GM19397 (cell line): ENCODE results near the gene KCNMB1.

Experiments used
- ATAC-seq: cut with Tn5 transposase; IDR thresholded peaks from one replicate; pipeline ENCODE4 v1.9.1; 2021; ENCODE audit warnings: mild to moderate bottlenecking, moderate library complexity; ENCODE audit not compliant: unreplicated experiment

The KCNMB1 gene, protein sequence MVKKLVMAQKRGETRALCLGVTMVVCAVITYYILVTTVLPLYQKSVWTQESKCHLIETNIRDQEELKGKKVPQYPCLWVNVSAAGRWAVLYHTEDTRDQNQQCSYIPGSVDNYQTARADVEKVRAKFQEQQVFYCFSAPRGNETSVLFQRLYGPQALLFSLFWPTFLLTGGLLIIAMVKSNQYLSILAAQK

DNA sequence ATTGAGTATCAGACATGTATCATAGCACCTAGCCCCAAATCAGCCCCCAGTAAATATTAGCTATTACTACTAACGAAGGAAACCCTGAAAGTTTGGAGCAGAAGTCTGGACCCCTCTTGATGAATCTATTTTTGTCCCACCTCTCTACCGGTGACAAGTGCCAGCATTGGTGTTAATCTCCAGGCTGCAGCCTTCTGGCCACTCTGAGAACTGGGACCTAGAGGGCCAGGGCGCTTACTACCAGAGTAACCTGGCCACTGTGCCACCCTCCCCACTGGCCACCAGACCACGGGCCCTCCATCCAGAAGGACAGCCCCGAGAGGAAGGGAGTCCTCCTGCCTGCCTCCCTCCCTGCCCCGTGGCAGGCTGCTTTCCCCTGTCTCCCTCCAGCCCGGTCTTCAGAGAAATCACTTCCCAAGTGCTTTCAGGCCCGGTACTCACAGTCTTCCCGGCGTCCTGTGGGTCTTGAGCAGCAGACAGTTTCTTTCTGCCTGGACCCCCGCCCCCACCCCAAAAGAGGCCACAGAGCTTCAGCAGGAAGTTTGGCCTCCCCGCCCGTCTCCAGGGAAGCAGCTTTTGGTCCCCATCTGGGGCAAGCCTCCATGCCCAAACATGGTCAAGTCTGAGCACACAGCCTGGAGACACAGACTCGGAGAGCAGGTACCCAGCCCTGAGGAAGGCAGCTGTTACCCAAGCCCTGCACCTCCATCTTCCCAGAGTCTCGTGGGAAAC, at the start of gene KCNMB1:
TSS of gene KCNMB1 (minus strand) at position 550 of the 732 bp plus-strand sequence. CDS start 3,920 bp downstream, outside the sequence.
- no peak for ATAC-seq

- ATAC-seq: no peak
These were observed 49.4 kb upstream of the KCNMB1 start for GRCh38 chr5:170438581-170438980.

DNA sequence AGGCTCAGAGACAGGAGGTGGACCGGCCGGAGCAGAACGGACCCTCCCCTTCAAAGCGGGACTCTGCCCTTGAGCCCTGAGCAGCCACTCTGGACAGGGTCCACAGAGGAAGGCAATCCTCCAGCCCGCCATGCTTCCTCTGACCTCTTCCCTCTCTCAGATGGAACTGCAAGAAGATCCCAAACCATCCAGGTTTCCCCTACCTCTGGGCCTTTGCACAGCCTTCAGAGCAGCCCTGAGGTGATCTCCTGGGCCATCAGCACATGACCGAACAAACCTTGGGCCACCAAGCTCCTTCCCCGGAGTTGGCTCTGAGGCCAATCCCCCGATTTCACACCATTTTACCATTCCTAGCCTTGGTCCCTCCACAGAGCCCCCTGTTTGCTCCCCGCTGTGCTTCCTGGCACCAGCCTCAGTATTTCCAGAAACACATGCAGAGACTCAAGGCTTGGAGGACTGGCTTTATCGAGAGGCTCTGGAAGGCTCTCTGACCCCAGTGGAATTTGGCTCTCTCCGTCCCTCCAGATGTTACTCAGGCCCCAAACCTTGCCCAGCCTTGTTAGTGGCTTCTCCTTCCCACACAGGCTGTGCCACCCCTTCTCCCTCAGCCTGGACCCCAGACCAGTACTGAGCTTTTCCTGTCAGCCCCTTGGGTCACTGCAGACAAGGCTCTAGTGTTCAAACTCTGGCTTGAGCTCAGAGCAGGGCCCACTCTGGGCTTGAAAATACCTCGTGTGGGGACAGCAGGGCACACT, 48.6 kb upstream of the KCNMB1 start:
- ATAC-seq: no peak

- no peak for ATAC-seq
These were observed 47.2 kb upstream of the KCNMB1 start for GRCh38 chr5:170436335-170436734.

- peak; percentile 78 for ATAC-seq
These were observed 45.9 kb upstream of the KCNMB1 start for GRCh38 chr5:170434966-170435605.

- ATAC-seq: no peak
These were observed 43.5 kb upstream of the KCNMB1 start for GRCh38 chr5:170432669-170433068.

DNA sequence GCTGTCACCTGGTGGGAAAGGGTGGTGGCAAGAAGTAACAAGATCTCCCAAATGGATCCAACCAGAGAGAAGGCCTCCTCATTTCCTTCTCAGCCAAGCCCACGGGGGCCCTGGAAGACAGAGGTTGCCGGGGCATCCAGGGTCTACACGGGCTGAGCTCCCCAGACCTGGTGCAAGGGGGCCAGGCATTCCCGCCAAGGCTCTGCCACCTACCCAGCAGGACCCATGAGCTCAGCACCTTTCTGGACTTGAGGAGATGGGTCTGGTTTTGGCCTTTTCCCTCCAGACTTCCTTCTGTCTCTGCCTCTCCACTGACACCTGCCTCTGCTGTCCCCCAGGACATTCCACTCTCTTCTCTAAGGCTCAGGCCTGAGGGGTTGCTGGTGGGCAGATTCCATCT, 42.4 kb upstream of the KCNMB1 start:
- no peak for ATAC-seq

DNA sequence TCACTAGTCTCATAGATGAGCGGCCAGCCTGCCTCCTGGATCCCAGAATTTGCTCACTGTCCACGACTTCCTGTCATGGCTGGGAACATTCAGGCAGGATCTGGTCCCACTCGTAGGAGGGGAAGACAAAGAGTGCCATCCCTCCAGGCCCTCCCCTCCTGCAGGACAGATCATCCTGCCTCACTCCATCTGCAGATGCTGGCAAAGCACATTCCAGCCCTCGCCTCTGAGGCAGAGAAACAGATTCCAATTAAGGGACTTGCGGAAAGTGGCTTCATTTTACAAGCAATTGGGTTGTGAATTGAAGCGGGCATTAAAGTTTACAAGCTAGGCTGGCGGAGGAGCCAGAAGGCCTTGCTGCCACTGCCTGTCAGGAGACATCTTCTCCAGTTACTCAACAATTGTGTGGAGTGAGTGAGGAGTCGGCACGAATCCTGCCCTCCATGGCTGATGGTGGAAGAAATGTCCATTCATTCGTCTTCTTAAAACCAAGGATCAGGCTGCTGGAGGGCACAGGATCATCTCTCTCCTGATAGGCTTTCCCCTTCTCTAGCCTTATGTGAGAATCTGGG, 41.8 kb upstream of the KCNMB1 start:
- no peak for ATAC-seq

DNA sequence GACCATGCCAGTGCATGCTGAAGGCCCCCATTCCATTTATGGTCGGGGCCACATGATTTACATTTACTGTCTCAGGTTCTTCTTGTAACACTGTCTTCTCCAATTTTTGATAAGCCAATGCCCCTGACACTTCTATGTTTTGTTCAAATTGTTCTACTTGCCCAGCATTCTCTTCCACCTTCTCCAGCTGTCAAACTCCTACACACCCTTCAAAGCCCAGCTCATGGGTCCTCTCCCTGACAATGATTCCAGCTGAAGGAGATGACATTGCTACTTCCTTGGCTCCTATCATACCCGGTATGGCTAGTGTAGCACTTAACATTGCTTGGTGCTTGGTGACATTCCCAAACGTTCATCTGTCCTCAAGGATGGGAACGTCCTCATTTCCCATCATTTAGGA, 41.1 kb upstream of the KCNMB1 start:
- no peak for ATAC-seq

DNA sequence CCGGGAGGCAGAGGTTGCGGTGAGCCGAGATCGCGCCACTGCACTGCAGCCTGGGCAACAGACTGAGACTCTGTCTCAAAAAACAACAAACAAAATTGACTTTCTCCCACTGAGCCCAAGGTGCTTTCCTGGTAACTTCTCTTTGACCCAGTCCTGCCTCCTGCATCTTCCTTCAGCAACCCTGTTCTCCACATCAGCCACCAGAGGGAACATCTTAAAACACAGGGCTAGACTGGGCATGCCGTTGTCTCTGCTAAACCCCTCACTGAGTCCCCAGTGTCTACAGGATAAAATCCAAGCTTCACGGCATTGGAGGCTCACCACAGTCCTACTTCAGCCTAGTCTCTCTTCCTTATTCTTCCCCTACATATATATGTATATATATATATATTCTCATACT, 39.8 kb upstream of the KCNMB1 start:
- no peak for ATAC-seq

DNA sequence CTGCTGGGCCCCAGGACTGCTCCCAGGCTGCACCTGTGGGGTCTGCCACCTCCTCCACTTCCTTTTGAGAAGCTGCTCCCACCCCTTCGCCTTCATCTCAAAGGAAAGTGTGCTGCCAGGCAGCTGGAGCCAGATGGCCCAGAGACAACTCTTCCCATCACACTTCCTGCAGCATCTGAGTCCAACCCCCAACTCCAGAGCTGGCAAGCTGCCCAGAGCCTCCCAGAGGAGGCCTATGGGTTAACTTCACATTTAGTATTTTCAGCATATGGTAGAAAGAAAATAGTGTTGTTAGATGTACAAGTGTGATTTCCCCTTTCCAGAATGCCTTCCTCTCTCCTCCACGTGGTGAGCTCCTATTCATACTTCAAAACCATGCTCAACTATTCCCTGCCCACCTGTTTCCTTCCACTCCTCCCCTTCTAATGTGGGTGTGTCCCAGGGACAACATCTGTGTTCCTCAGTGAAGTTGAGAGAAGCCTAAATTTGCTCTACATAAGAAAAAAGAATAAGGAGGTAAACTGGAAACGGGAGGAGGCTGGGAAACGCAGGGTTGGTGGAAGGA, 38.6 kb upstream of the KCNMB1 start:
- no peak for ATAC-seq

DNA sequence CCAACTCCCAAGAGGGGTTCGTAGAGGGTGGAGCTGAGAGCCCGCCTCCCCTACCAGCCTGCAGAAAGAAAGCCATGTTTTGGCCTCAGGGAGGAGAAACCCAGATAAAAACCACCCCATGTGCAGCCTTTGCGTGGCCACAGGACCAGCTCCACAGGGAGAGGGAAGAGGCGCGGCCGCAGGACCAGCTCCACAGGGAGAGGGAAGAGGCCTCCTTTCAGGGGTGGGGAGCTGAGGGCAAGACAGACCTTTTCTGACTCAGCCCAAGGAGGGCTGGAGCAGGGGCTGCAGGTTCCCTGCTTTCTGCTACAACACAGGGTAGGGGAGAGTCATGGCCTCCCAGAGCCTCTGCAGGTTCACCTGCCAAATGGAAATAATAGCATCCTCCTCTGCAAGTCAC, 37.6 kb upstream of the KCNMB1 start:
- no peak for ATAC-seq

DNA sequence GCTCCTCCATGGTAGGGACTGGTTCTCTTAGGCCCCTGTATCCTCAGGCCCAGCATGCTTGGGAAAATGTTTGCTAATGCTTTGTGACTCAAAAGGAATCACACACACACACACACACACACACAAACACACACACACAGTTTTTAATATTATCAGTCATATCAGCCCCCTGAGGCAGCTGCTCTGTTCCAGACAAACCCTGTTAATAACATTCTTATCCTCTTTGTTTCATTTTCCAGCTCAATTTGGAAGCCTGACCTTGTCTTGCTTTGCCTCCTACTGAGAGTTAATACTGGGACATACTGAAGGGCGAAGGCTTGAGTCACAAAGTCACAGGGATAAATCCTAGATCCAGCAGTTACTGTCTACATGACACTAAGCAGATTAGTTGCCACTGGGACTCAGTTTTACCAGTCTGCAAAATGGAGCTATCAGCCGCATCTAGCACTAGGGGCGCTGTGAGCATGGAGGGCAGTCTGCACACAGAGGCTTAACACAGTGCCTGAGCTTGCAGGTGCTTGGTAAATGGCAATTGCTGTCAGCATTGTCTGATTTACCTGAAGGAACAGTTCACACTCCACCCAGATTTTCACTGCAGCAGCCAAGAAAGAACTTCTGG, 37.1 kb upstream of the KCNMB1 start:
- no peak for ATAC-seq

DNA sequence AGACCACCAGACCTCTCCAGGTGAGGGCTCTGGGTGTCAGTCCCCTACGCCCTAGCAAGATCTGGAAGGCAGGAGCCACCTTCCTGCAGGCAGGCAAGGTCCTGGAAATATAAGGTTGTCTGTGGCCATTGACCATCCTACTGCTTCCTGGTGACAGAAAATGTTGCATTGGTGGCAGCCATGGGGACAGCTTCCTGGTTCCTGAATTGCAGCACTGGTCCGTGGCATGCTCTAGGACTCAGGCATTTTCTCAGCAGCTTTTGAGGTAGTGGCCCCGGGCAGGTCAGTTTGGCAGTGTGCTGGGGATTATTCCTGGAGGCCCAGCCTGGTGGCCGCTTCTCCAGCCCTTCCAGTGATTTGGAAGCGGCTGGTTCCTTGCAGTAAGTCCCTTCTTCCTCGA, 36.6 kb upstream of the KCNMB1 start:
- ATAC-seq: no peak

GRCh38 chr5:170424629-170425028, 35.5 kb upstream of the KCNMB1 start:
- ATAC-seq: no peak

DNA sequence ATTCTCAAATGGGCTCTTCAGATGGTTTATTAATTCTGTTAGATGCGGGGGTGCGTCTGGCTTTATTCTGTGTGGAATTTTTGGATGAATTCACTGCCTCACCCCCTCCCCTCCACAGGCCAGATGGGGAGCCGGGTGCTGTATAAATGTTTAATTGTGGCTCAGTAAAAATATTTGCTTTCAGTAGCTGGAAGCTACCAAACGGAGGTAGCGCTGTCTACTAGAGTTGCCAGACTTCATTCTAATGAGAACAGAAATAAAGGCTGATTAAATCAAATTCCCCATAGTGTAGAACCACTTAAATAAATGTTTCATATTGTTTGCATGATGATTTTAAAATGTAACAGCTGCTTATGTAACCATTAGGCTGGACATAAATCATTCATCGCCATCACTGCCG, 34.5 kb upstream of the KCNMB1 start:
- ATAC-seq: no peak

DNA sequence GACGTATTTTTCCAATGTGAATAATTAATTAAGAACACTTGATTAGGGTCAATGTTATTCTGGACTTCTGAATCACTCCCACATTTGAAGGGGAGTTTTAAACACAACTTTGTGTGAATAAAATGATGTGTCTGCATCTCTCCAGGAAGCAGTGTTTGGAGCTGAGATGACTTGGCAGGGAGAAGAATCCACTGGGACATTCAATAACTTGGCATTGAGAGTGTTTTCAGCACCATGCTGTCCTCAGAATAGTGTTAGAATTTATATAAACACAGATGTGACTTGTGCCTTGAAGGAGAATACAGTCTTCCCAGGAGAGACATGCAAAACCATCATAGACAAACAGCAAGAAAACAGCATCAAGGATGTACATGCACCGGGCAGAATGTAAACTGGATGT, 32.7 kb upstream of the KCNMB1 start:
- no peak for ATAC-seq

DNA sequence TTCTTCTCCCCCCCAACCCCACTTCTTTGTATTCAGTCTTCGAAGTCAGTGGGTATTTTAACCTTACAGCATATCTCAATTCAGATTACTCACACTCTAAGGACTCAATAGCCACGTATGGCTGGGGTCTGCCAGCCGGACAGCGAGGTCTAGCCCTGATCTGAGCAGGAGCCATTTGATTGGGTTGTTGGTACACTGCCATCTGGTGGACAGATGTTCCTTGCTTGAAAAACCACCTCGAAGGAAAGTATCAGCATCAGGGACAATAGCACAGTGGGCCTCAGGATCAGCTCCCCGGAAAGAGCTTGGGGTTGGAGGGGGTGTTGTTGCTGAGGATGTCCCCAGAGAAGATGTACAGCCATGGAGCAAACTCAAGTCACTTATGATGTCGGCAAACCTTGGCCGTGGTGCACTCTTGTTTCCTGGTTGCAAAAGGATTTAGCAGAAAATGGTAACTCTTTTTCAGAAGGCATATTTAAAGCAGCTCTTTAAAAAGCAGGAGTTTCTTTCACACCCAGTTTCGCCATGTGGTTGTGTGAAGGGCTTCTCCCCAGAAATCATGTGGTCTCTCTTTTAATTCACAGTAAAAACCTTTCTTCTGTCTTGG, 31.7 kb upstream of the KCNMB1 start:
- ATAC-seq: no peak

GRCh38 chr5:170419643-170420042, 30.5 kb upstream of the KCNMB1 start:
- no peak for ATAC-seq

DNA sequence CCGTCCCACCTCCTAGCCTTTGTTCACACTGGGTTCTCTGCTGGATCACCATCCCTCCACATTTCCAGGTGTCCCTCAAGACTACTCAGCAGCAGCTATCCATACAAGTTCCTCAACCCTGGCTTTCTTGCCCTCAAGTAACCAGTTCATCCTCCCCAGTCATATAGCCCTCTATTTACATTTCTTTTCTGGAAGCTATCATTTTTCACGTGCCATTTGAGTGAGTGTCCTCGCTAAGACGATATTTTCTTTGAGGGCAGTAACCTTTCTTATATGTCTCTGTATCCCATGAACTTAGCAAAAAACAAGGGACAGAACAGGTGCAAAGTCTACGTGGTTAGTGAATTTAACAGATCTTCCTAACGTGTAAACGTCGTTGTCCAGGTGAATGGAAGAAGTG, 29.6 kb upstream of the KCNMB1 start:
- ATAC-seq: no peak
